Astrocyte (in vitro differentiated cells and primary cell): ENCODE results near the gene TSPAN32. TPM values are rescaled to one million over a fixed set of nuclear protein-coding genes. Genes with fewer than 3 reads are reported as not detected.

Experiments used
- DNase-seq: peaks from one replicate; pipeline ENCODE4 v3.0.0-alpha.2; 2010; ENCODE audit warnings: low read depth
- FAIRE-seq: peaks from 2 replicates; lab custom pipeline; 2011; peaks lifted over from hg19 to GRCh38; lab: Jason Lieb, UNC
- H2AFZ ChIP-seq: 2 replicates; pipeline ENCODE4 v1.6.0; 2012; ENCODE audit warnings: low read depth, low read length, inconsistent platforms
- H3K27ac ChIP-seq: 2 replicates; pipeline ENCODE4 v1.5.1; 2011; ENCODE audit warnings: low read depth, low read length, inconsistent platforms
- H3K27me3 ChIP-seq: 2 replicates; pipeline ENCODE4 v1.6.0; 2011; ENCODE audit warnings: low read length, inconsistent platforms; ENCODE audit not compliant: insufficient read depth
- H3K36me3 ChIP-seq: 2 replicates; pipeline ENCODE4 v1.5.1; 2011; ENCODE audit warnings: low read length, inconsistent platforms; ENCODE audit not compliant: insufficient read depth
- H3K4me1 ChIP-seq: 2 replicates; pipeline ENCODE4 v1.5.1; 2011; ENCODE audit warnings: low read length, inconsistent platforms; ENCODE audit not compliant: insufficient read depth
- H3K4me2 ChIP-seq: 2 replicates; pipeline ENCODE4 v1.6.0; 2012; ENCODE audit warnings: low read length, inconsistent platforms
- H3K4me3 ChIP-seq: 2 replicates; pipeline ENCODE4 v1.5.1; 2011; ENCODE audit warnings: low read depth, mild to moderate bottlenecking, low read length, inconsistent platforms; ENCODE audit not compliant: insufficient read depth
- H3K79me2 ChIP-seq: 2 replicates; pipeline ENCODE4 v1.6.0; 2012; ENCODE audit warnings: mild to moderate bottlenecking, low read length, inconsistent platforms; ENCODE audit not compliant: insufficient read depth
- H3K9ac ChIP-seq: 2 replicates; pipeline ENCODE4 v1.6.0; 2012; ENCODE audit warnings: mild to moderate bottlenecking, low read length, inconsistent platforms
- H3K9me3 ChIP-seq: 2 replicates; pipeline ENCODE4 v1.5.1; 2012; ENCODE audit warnings: low read depth, mild to moderate bottlenecking, low read length, inconsistent platforms; ENCODE audit not compliant: insufficient read depth
- H4K20me1 ChIP-seq: 2 replicates; pipeline ENCODE4 v1.6.0; 2012; ENCODE audit warnings: low read length, inconsistent platforms; ENCODE audit not compliant: insufficient read depth
- H3K27ac Mint-ChIP-seq: one replicate; pipeline ENCODE4 v1.8.0; 2021; ENCODE audit warnings: mild to moderate bottlenecking, mixed read lengths; ENCODE audit not compliant: unreplicated experiment
- H3K27me3 Mint-ChIP-seq: one replicate; pipeline ENCODE4 v1.8.0; 2021; ENCODE audit warnings: low read depth, mixed read lengths; ENCODE audit not compliant: unreplicated experiment
- H3K36me3 Mint-ChIP-seq: one replicate; pipeline ENCODE4 v1.8.0; 2021; ENCODE audit warnings: low read depth, mixed read lengths; ENCODE audit not compliant: unreplicated experiment
- H3K4me1 Mint-ChIP-seq: one replicate; pipeline ENCODE4 v1.8.0; 2021; ENCODE audit warnings: low read depth, mixed read lengths; ENCODE audit not compliant: unreplicated experiment
- H3K4me3 Mint-ChIP-seq: one replicate; pipeline ENCODE4 v1.8.0; 2021; ENCODE audit warnings: mild to moderate bottlenecking, moderate library complexity, mixed read lengths; ENCODE audit not compliant: unreplicated experiment
- H3K9me3 Mint-ChIP-seq: one replicate; pipeline ENCODE4 v1.8.0; 2021; ENCODE audit warnings: mild to moderate bottlenecking, mixed read lengths; ENCODE audit not compliant: unreplicated experiment
- EZH2 ChIP-seq: IDR thresholded peaks from 2 replicates; pipeline ENCODE4 v1.6.1; 2012; ENCODE audit warnings: mild to moderate bottlenecking, low read length, inconsistent platforms; ENCODE audit not compliant: insufficient read depth
- total RNA-seq: library from RNA; stranded (reverse); gene quantifications from 2 replicates; pipeline ENCODE4 v1.2.1, GENCODE V29; 2021
- TF ChIP-seq, protein P1 (sequence below): IDR thresholded peaks from 2 replicates; pipeline ENCODE4 v1.5.1; 2011; ENCODE audit warnings: low read depth, mild to moderate bottlenecking, inconsistent platforms, low read length, moderate library complexity; ENCODE audit not compliant: insufficient read depth

The TSPAN32 gene
- total RNA-seq, 1 donor from 2014 or later, result not detected

DNA sequence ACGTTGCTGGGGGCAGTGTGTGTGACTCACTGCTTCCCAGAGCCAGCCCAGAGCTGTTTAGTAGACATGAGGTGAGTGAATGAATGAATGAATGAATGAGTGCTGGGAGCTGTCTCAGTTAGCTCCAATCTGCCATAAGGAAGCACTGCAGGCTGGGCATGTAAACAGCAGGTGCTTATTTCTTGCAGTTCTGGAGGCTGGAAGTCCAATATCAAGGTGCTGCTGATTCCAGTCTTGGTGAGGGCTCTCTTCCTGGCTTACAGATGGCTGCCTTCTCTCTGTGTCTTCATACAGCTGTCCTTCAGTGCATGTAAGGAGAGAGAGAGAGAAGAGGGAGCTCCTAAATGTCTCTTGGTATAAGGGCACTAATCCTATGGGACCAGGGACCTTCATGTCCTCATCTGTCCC lies 4.2 kb upstream of the TSPAN32 start:
- no peak for FAIRE-seq
- Mint-ChIP-seq H3K27me3 (peaks cover 47% of the 10 kb centered on the region), H3K4me3 (no peak overlapping the region), H3K36me3 (peaks cover 3% of the 10 kb centered on the region), H3K9me3 (peaks cover 6% of the 10 kb centered on the region), H3K27ac (no peak overlapping the region), H3K4me1 (peaks cover 3% of the 10 kb centered on the region)
- Histone ChIP-seq H3K36me3 (no peaks in the 10 kb centered on the region), H3K27ac (no peak overlapping the region), H4K20me1 (no peaks in the 10 kb centered on the region), H3K9me3 (no peaks in the 10 kb centered on the region), H3K9ac (no peak overlapping the region), H3K4me3 (no peak overlapping the region), H3K4me1 (no peaks in the 10 kb centered on the region), H3K79me2 (no peaks in the 10 kb centered on the region), H3K4me2 (no peak overlapping the region), H2AFZ (no peak overlapping the region), H3K27me3 (peaks cover 3% of the 10 kb centered on the region)
- TF ChIP-seq, protein P1, sequence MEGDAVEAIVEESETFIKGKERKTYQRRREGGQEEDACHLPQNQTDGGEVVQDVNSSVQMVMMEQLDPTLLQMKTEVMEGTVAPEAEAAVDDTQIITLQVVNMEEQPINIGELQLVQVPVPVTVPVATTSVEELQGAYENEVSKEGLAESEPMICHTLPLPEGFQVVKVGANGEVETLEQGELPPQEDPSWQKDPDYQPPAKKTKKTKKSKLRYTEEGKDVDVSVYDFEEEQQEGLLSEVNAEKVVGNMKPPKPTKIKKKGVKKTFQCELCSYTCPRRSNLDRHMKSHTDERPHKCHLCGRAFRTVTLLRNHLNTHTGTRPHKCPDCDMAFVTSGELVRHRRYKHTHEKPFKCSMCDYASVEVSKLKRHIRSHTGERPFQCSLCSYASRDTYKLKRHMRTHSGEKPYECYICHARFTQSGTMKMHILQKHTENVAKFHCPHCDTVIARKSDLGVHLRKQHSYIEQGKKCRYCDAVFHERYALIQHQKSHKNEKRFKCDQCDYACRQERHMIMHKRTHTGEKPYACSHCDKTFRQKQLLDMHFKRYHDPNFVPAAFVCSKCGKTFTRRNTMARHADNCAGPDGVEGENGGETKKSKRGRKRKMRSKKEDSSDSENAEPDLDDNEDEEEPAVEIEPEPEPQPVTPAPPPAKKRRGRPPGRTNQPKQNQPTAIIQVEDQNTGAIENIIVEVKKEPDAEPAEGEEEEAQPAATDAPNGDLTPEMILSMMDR, result no peak
- no peak for TF ChIP-seq EZH2
- no peak for DNase-seq

DNA sequence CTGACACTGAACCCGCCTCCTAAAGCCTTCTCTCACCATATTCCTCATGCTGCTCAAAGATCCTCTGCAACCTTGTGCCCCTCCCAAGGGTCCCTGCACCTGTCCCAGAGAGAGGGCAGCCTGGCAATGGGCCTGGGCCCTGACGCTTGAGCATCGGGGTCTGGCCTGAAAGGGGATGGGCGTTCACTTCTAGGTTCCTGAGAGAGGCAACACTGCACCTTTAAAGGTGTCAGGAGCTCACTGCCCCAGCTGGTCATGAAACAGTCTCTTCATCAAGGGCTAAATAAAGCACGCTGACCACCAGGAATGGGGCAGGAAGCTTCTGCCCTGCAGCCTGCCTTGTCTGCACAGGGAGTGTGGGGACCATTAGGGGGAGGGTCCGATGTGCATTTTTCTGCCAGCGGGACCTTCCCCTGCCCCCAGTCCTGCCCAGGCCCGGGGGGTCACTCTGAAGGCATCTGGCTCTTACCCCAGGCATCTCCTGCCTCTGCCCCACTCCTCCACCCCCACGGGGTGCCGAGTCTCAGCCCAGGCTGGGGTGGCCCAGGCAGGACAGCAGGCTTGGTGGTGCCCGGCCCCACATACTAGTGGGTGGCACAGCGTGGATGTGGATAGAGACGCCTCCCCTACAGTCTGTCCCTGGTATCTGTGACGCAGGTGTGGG lies 3.5 kb upstream of the TSPAN32 start:
- H4K20me1 ChIP-seq, result no peaks in the 10 kb centered on the region
- H3K27me3 ChIP-seq, result peaks cover 3% of the 10 kb centered on the region
- no peak for FAIRE-seq
- no peak overlapping the region for H3K9ac ChIP-seq
- peaks cover 42% of the 10 kb centered on the region for H3K27me3 Mint-ChIP-seq
- H3K4me1 ChIP-seq, result no peaks in the 10 kb centered on the region
- H3K9me3 Mint-ChIP-seq, result peaks cover 6% of the 10 kb centered on the region
- H3K27ac ChIP-seq, result no peak overlapping the region
- no peaks in the 10 kb centered on the region for H3K36me3 ChIP-seq
- no peak overlapping the region for H3K4me3 ChIP-seq
- no peaks in the 10 kb centered on the region for H3K9me3 ChIP-seq
- H3K36me3 Mint-ChIP-seq, result peaks cover 3% of the 10 kb centered on the region
- TF ChIP-seq, protein P1, result no peak
- TF ChIP-seq EZH2, result no peak
- H3K27ac Mint-ChIP-seq, result no peak overlapping the region
- H3K79me2 ChIP-seq, result no peaks in the 10 kb centered on the region
- no peak overlapping the region for H2AFZ ChIP-seq
- no peak overlapping the region for H3K4me3 Mint-ChIP-seq
- peaks cover 3% of the 10 kb centered on the region for H3K4me1 Mint-ChIP-seq
- no peak overlapping the region for H3K4me2 ChIP-seq
- DNase-seq, result no peak
